Activated T-cell treated with anti-CD3 and anti-CD28 coated beads for 4 hours (primary cell): ENCODE results near the gene TDRD3.
"Not testable (repeated sequence)": the region's sequence is repeated elsewhere in the genome, so short reads cannot be mapped to it uniquely, and the experiment has no call there.

ENCODE experiments used
- DNase-seq: peaks from one replicate; pipeline ENCODE4 v3.0.0-alpha.2; 2020

The TDRD3 gene

GRCh38 chr13:60396783-60397703 lies at the start of gene TDRD3:
Gene TDRD3, plus strand, starts transcription at chr13:60397220. Its CDS starts 145 bp downstream, at chr13:60397365.
- peak; percentile 67 for DNase-seq

- DNase-seq = no peak
Observed at GRCh38 chr13:60347690-60348089, 49.3 kb upstream of the TDRD3 start.

- DNase-seq = no peak
Observed at GRCh38 chr13:60348097-60348496, 48.9 kb upstream of the TDRD3 start.

- DNase-seq = no peak
Observed at GRCh38 chr13:60351326-60351725, 45.7 kb upstream of the TDRD3 start.

- no peak for DNase-seq
Observed at GRCh38 chr13:60351855-60352615, 45.0 kb upstream of the TDRD3 start.

GRCh38 chr13:60352644-60353043 lies 44.4 kb upstream of the TDRD3 start:
- DNase-seq = no peak

- no peak for DNase-seq
Observed at GRCh38 chr13:60355056-60355455, 42.0 kb upstream of the TDRD3 start.

GRCh38 chr13:60356970-60357369 lies 40.0 kb upstream of the TDRD3 start:
- DNase-seq = no peak

- DNase-seq = no peak
Observed at GRCh38 chr13:60358453-60358852, 38.6 kb upstream of the TDRD3 start.

GRCh38 chr13:60363288-60363687 lies 33.7 kb upstream of the TDRD3 start:
- DNase-seq = no peak

- DNase-seq = no peak
Observed at GRCh38 chr13:60369242-60369641, 27.8 kb upstream of the TDRD3 start.

- no peak for DNase-seq
Observed at GRCh38 chr13:60370343-60370742, 26.7 kb upstream of the TDRD3 start.

- DNase-seq = no peak
Observed at GRCh38 chr13:60372141-60372540, 24.9 kb upstream of the TDRD3 start.

GRCh38 chr13:60379282-60379681 lies 17.7 kb upstream of the TDRD3 start:
- not testable (repeated sequence) for DNase-seq

- DNase-seq = no peak
Observed at GRCh38 chr13:60379837-60380565, 17.0 kb upstream of the TDRD3 start.

- DNase-seq = no peak
Observed at GRCh38 chr13:60384911-60385310, 12.1 kb upstream of the TDRD3 start.

GRCh38 chr13:60386250-60386649 lies 10.8 kb upstream of the TDRD3 start:
- no peak for DNase-seq

- no peak for DNase-seq
Observed at GRCh38 chr13:60392131-60392530, 4.9 kb upstream of the TDRD3 start.

GRCh38 chr13:60395971-60396782 lies 843 bp upstream of the TDRD3 start:
- peak; percentile 77 for DNase-seq

- DNase-seq = peak; percentile 16
Observed at GRCh38 chr13:60397704-60398378, 821 bp downstream of the TDRD3 start.

- DNase-seq = no peak
Observed at GRCh38 chr13:60398379-60398891, 1.4 kb downstream of the TDRD3 start.
